ENCODE data around the gene DAAM1. TPM values are rescaled to one million over a fixed set of nuclear protein-coding genes. Genes with fewer than 3 reads are reported as not detected.

The DAAM1 gene
- total RNA-seq, 1 donor from 2014 or later: 42.0 TPM

DNA sequence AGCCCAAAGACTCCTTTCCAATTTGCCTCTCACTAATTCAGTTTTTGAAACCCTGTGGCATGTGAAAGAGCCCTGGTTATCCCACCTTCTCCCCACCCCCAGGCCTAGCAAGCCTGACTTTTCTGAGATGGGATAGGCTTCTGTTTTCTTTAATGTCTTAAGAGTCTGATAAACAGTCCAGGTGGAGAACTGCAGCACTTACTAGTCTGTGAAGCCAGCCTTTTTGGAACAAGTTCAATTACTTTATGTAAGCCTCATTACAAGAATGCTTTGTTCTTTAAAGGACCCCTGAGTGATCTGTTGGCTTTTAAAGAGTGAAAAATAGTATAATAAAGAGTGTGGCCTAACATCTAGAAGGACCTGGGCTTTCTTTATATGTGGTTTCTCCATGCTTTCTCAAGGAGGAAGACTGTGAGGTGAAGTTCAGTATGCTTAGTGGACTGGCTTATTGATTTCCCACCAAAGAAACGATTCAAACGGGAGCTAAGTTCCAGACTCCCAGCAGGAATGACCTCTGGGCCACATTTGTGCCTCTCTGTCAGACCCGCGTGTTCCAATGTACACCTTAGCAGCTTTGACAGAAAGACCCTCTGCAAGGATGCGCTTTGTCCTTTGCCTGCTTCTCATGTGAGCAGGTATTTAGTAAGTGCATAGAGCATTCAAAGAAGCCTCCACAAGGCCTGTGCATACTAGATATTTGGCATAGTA, 129.5 kb downstream of the DAAM1 start:
- no peaks in the 10 kb centered on the region for H3K9me3 ChIP-seq
- no peak for DNase-seq (ENCODE audit: extremely low spot score in 2 of 2)
- H3K4me3 ChIP-seq: no peak overlapping the region
- H3K36me3 ChIP-seq: peaks cover 0 to 4% of the 10 kb centered on the region in 2 donors
- H3K27me3 ChIP-seq: no peaks in the 10 kb centered on the region
- H3K4me1 ChIP-seq: peaks cover 78% of the 10 kb centered on the region
- TF ChIP-seq POLR2A (IDR thresholded peaks at IDR 0.05) (no peak), POLR2AphosphoS5 (IDR thresholded peaks at IDR 0.05; ENCODE audit: insufficient read depth in 1 of 2, low read depth in 1 of 2) (no peak)
- intact Hi-C loops (cut with DNase I): no loop called here
- peak overlapping the region; percentile 53 for H3K27ac ChIP-seq

DNA sequence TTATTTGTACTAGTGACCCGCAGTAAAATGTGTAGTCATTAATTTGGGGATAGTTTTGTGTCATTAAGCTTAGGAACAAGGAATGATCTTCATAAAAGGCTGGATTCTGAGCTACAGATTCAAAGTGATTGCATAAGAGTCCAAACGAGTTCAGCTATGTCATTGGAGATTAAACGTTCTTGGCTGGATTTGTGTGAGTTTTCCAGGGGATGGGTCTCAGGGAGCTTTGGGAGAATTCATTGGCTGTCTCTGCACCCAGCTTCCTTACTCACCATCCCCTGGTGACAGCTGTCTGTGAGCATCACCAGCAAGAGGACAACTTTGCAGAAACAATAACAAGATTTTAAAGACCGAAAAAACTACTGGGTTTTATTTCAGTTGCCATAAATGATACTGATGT, 130.4 kb downstream of the DAAM1 start:
- intact Hi-C loops (cut with DNase I): no loop called here
- Histone ChIP-seq H3K4me1 (peaks cover 72% of the 10 kb centered on the region), H3K4me3 (no peak overlapping the region), H3K27me3 (no peaks in the 10 kb centered on the region), H3K36me3 (peaks cover 0 to 7% of the 10 kb centered on the region in 2 donors), H3K27ac (peak overlapping the region; percentile 53), H3K9me3 (no peaks in the 10 kb centered on the region)
- no peak for DNase-seq (ENCODE audit: extremely low spot score in 2 of 2)
- TF ChIP-seq POLR2A (IDR thresholded peaks at IDR 0.05) (no peak), CTCF (IDR thresholded peaks at IDR 0.05) (no peak), POLR2AphosphoS5 (IDR thresholded peaks at IDR 0.05; ENCODE audit: insufficient read depth in 1 of 2, low read depth in 1 of 2) (peak in 1 of 2 donors; percentile 10)

- Histone ChIP-seq H3K4me1 (peaks cover 62% of the 10 kb centered on the region), H3K27me3 (no peaks in the 10 kb centered on the region), H3K4me3 (no peak overlapping the region), H3K9me3 (no peaks in the 10 kb centered on the region), H3K27ac (no peak overlapping the region), H3K36me3 (peaks cover 0 to 7% of the 10 kb centered on the region in 2 donors)
- DNase-seq (ENCODE audit: extremely low spot score in 2 of 2): no peak
- intact Hi-C loops (cut with DNase I): no loop called here
- TF ChIP-seq POLR2A (IDR thresholded peaks at IDR 0.05) (no peak), POLR2AphosphoS5 (IDR thresholded peaks at IDR 0.05; ENCODE audit: insufficient read depth in 1 of 2, low read depth in 1 of 2) (no peak), CTCF (IDR thresholded peaks at IDR 0.05) (no peak)
Measured at GRCh38 chr14:59320361-59320760, 131.9 kb downstream of the DAAM1 start.

- Histone ChIP-seq H3K27ac (peak overlapping the region; percentile 61), H3K4me3 (no peak overlapping the region), H3K9me3 (no peaks in the 10 kb centered on the region), H3K4me1 (peaks cover 66% of the 10 kb centered on the region), H3K27me3 (no peaks in the 10 kb centered on the region), H3K36me3 (peaks cover 0 to 12% of the 10 kb centered on the region in 2 donors)
- intact Hi-C loops (cut with DNase I): no loop called here
- TF ChIP-seq POLR2AphosphoS5 (IDR thresholded peaks at IDR 0.05; ENCODE audit: insufficient read depth in 1 of 2, low read depth in 1 of 2) (peak in 1 of 2 donors; percentile 43), CTCF (IDR thresholded peaks at IDR 0.05) (no peak)
- DNase-seq (ENCODE audit: extremely low spot score in 2 of 2): no peak
Measured at GRCh38 chr14:59320763-59321625, 132.5 kb downstream of the DAAM1 start.

GRCh38 chr14:59321626-59321949, 133.1 kb downstream of the DAAM1 start:
- Histone ChIP-seq H3K4me1 (peaks cover 66% of the 10 kb centered on the region), H3K9me3 (no peaks in the 10 kb centered on the region), H3K27me3 (no peaks in the 10 kb centered on the region), H3K27ac (peak overlapping the region; percentile 61), H3K36me3 (peaks cover 0 to 18% of the 10 kb centered on the region in 2 donors), H3K4me3 (no peak overlapping the region)
- no peak for TF ChIP-seq POLR2AphosphoS5 (IDR thresholded peaks at IDR 0.05; ENCODE audit: insufficient read depth in 1 of 2, low read depth in 1 of 2)
- no peak for TF ChIP-seq CTCF (IDR thresholded peaks at IDR 0.05)
- TF ChIP-seq POLR2A (IDR thresholded peaks at IDR 0.05): no peak
- intact Hi-C loops (cut with DNase I): no loop called here
- no peak for DNase-seq (ENCODE audit: extremely low spot score in 2 of 2)
